HCEC 1CT (cell line): Measurements from ENCODE around the gene AZIN2.

ENCODE experiments used
- DNase-seq: peaks from one replicate; pipeline ENCODE4 v3.0.0-alpha.2; 2017

The AZIN2 gene

DNA sequence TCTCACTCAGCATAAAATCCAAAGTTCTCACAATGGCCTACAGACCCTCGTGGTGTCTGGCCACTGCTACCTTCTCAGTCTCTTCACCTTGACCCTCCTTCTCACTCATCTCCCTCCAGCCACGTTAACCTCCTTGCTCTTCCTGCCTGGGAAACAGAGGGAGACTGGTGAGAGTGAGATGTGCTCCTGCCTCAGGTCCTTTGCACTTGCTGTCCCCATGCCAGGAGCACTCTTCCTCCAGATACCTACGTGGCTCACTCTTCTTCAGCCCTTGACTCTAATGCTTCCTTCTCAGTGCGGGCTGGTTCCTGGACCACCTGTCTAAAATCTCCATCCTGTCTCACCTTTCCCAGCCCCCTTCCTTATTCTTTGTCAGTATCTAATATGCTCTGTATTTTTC is 76.2 kb downstream of the AZIN2 start:
- DNase-seq = no peak

DNA sequence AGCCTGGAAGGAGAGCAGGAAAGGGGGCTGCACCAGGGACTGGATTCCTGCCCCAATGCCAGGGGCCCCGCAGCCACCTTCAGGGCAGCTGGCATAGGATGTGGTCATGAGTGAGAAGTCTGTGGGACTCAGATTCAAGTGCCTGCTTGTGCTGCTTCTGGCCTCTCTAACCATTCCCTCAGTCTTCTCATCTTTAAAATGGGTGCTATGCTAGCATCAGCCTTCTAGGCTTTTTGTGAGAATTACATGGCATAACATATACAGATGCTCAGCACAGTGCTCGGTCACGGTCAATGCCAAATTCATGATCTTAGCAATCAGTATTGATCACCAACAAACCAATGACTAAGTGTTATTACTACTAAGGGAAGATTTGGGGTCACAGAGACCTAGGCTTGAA is 77.4 kb downstream of the AZIN2 start:
- no peak for DNase-seq

DNA sequence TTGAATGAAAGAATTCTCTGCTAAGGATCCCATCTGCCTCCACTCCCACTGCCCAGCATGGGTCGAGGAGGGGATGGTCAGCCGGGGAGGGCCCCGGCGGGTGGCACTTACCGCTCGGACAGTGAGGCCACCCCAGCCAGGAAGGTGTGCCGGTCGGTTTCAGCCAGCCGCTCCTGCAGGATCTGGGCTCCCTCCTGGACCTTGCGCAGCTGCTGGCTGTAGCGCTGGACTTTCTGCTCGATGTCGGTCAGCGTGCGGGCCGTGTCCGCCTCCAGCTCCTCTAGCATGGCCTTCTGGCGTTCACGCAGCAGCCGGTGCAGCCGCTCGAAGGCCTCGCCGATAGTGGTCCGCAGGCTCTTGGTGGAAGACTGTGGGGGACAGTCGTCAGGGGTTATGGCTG is 78.6 kb downstream of the AZIN2 start:
- DNase-seq = no peak

DNA sequence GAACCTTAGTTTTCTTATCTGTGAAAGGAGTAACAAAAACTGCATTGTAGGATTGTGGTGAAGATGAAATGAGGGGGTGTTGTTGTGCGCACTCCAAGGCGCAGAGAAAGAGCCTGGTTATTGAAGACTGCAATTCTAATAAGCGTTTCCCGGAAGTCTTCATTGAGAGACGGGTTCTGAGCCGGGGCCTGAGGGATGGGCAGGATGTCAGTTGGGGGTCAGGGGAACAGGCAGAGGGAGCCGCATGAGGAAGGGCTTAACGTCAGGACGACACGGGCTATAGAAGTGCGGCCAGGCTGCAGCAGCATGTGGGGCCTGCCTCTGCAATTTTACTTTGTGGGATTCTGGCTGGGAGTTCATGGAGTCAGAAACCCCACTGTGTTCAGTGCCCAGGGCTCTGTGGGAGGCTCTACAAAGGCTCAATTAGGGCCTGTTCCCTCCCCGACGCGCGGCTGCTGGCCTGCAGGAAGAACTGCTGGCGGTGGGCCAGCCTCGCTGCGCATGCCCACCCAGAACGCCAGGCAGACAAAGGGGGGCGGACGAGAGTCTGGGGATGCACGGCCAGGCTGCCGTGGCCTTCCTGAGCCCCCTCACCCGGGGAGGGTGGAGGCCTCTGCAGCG is 80.2 kb downstream of the AZIN2 start:
- DNase-seq = no peak

DNA sequence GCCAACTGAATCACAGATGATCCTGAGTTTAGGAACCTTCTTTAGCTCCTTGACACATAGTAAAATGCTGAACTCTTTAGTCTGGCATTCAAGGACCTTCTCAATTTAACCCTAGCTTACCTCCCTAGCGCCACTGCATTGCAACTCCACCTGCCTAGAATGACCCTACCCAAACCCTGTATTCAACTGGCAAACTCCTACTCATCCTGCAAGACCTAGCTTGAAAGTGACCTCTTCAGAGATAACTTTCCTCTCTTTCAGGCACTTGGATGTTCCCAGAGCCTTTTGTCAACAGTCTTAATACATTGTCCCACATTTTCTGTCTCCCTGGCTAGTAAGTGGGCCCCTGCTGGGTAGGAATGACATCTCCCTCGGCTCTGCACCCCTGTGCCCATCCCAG is 81.2 kb downstream of the AZIN2 start:
- DNase-seq = no peak

DNA sequence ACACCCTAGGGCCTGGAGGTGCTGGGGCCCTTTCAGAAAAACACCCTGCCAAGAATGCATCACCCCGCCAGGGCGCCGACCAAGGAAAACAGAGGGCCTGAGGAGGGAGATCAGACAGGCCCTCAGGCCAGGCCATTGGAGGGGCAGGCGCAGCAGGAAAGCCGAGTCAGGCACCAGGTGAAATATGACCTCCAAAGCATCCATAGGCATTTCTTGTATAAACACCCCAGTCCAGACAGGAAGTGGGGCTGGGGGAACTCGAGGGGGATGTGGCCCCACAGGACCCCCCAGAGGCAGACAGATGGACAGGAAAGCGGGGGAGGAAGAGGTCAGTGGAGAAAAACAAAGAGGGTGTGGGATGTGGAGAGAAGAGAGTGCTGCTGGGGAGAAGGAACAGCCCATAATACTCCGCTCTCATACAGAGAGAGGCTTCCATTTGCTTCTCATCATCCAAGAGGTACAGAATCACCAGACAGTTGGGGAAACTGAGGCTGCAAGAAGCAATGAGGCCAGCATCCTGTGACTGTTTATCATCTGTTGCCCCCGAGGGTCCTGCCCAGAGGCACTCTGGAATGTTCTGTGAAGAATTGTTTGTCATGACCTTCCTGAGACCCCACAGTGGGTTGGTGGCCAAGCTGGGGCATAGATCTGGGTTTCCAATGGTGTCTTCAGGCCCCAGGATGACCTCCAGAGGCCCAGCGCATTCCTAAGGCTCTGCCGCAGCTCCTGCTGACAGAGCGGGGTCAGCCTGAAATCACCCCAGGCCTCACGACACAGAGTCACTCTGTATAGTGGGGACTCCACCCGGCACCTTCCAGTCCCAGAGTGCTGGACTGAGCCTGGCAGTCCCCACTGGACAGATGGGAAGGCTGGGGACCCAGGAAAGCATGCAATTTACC is 82.9 kb downstream of the AZIN2 start:
- DNase-seq = no peak

DNA sequence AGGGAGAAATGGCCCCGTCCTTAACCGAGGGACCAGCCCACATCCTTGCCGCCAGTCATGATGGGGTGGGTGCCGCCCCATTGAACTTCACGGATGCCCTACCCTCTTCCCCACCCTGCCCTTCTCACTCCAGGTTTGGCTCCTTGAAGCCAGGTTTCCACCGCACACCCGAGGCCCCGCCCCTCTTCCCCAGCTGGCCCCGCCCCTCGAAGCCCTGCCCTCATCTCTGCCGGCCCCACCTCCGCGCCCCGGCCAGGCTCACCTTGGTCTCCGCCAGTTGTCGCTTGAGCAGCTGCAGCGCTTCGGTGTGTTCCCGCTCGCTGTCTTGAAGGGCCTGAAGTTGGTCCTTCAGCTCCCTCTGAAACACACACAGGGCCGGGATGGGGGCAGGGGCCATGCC is 84.3 kb downstream of the AZIN2 start:
- DNase-seq = no peak

DNA sequence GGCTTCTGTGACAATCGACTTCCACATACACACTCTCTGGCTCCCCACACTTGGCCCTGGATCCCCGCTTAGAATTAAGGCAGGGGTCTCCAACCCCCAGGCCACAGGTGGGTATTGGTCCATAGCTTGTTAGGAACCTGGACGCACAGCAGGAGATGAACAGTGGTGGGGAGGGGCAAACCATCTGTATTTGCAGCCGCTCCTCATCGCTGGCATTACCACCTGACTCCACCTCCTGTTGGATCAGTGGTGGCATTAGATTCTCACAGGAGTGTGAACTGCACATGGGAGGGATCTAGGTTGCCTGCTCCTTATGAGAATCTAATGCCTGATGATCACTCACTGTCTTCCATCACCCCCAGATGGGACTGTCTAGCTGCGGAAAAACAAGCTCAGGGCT is 84.9 kb downstream of the AZIN2 start:
- DNase-seq = no peak

DNA sequence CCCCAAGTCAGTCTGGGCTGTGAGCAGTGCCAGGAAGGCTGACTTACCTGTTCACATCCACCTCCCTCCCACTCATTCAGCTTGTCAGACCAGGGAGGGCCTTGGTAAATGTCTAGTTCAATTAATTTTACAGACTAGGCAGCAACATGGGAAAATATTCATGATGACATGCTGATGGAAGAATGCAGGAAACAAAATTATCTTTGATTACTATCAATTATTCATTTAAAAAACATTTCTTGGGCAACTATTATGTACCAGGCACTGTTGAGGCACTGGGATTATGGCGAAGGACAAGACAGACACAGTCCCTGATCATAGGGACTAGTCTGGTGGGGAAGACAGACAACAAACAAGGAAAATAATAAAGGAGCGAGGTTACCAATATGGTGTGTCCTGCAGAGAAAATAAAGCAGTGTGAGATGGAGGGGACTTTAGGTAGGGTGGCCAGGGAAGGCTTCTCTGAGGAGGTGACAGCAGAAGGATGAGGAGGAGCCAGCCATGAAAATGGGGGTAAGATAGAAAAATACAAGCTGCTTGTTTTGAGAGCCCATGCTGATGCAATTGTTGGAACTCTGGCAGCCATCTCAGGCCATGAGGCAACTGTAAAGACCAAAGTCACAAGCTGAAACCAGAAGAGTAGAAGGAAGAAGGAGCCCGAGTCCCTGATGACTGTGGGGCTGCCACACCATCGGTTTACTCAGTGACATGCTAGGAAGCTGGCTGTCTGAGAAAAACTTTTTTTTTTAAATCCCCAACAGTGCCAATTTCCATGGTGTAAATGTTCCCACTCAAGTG is 86.9 kb downstream of the AZIN2 start:
- DNase-seq = no peak

DNA sequence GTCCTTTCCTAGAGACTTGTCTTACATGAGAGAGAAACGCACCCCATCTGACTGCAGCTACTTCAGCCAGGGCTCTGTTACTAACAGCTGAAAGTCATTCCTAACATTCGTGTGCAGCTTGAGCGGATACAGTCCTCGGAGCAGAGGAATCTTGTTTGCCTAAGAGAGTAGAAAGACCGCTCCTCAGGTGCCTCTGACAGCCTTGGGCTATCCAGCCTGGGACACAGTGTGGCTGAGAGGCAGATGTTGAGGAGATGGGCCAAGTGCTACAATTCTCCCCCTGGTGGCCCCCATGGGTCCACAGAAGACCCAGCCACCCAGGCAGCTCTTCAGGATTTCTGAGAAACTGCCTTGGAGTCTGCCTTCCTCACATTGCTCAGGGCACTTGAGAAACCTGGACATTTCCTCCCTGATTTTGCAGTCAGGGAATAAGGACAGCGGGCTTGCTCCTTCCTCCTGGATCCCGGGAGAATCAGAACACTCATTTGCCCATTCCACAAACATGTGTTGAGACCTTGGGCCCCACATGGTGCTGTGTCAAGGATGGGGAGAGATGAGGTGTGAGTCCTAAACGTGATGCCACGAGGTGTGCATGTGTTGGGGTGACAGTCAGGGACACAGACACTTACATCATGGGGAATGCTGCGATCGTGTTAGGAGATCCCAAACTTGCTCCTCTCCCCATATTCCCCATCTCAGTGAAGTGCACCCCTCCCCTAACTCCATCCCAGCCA is 87.8 kb downstream of the AZIN2 start:
- DNase-seq = no peak

DNA sequence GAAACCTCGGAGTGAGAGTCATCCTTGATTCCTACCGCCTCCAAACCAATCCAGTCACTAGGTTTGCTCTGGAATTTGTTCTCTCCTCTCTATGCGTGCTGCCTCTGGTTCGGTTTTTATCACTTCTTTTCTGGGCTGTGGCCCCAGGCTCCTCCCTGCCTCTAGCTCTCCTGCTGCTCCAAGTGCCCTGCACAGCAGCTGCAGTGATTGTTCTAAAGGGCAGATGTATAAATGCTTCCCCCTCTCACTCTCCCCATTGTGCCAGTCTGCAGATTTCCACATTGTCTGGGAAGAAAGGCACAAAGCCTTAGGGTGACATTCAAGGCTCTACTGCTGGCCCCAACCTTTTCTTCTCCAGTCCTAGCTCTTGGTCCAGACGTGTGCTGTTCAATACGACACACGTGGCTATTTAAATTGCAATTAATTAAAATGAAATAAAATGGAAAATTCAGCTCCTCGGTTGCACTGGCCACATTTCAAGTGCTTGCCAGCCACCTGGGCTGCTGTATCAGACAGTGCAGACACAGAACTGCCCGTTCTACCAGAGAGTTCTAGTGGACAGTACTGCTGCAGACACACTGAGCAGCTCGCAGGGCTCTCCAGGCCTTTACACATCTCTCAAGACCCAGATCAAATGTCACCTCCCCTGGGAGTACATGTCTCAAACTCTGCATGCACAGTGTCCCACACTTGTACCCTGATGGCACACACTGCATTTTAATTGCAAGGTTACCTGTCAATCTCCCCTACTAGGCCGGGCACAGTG is 88.5 kb downstream of the AZIN2 start:
- no peak for DNase-seq
